OCI-LY7 (cell line): ENCODE measurements around the gene CPEB4. TPM values are rescaled to one million over a fixed set of nuclear protein-coding genes. Genes with fewer than 3 reads are reported as not detected.

Experiments
- BruUV-seq: library from RNA; stranded (reverse); fragments of 400-500 nt; replicated peaks from 2 replicates; lab custom pipeline; 2021; lab: Mats Ljungman, UMichigan
- CTCF ChIA-PET: fragments of 300-600 bp; sonication (Branson Sonifier 250); formaldehyde crosslinking; loops from one replicate; lab custom pipeline; 2022; ENCODE audit warnings: antibody characterized with exemption; ENCODE audit not compliant: unreplicated experiment; lab: Charles Lee
- POLR2A ChIA-PET: fragments of 300-600 bp; sonication (Branson Sonifier 250); formaldehyde crosslinking; loops from one replicate; lab custom pipeline; 2022; ENCODE audit warnings: antibody characterized with exemption; lab: Charles Lee
- DNase-seq: peaks from one replicate; pipeline ENCODE4 v3.0.0-alpha.2; 2015; ENCODE audit warnings: low spot score
- H2AFZ ChIP-seq: fragments of 200-600 bp; sonication (generic), shearing (Covaris generic); 2 replicates; pipeline ENCODE4 v1.6.1; 2014; ENCODE audit warnings: mild to moderate bottlenecking, antibody characterized with exemption, low read length, moderate library complexity
- H3K27ac ChIP-seq: fragments of 200-600 bp; sonication (generic); 2 replicates; pipeline ENCODE4 v1.5.1; 2014; ENCODE audit warnings: mixed run types, low read depth, mild to moderate bottlenecking, moderate library complexity, low read length, inconsistent platforms; ENCODE audit not compliant: poor library complexity, severe bottlenecking
- H3K36me3 ChIP-seq: fragments of 200-600 bp; sonication (generic); 2 replicates; pipeline ENCODE4 v1.6.1; 2014; ENCODE audit warnings: mild to moderate bottlenecking, antibody characterized with exemption, low read length, moderate library complexity, mixed read lengths; ENCODE audit not compliant: insufficient read depth
- H3K4me1 ChIP-seq: fragments of 200-600 bp; sonication (generic); 2 replicates; pipeline ENCODE4 v1.5.1; 2014; ENCODE audit warnings: mild to moderate bottlenecking, low read length; ENCODE audit not compliant: insufficient read depth, poor library complexity, severe bottlenecking
- H3K4me2 ChIP-seq: fragments of 200-600 bp; sonication (generic); 2 replicates; pipeline ENCODE4 v1.6.1; 2014; ENCODE audit warnings: mild to moderate bottlenecking, low read length
- H3K4me3 ChIP-seq: fragments of 200-600 bp; sonication (generic); 2 replicates; pipeline ENCODE4 v1.5.1; 2014; ENCODE audit warnings: mild to moderate bottlenecking, low read depth, low read length; ENCODE audit not compliant: poor library complexity, severe bottlenecking
- H3K79me2 ChIP-seq: fragments of 200-600 bp; sonication (generic); 2 replicates; pipeline ENCODE4 v1.6.1; 2016; ENCODE audit warnings: low read depth, mild to moderate bottlenecking, low read length, moderate library complexity, mixed read lengths; ENCODE audit not compliant: insufficient read depth
- H3K9me2 ChIP-seq: fragments of 200-600 bp; sonication (generic); 2 replicates; pipeline ENCODE4 v1.6.1; 2016; ENCODE audit warnings: mild to moderate bottlenecking, low read length, mixed read lengths; ENCODE audit not compliant: insufficient read depth
- H3K9me3 ChIP-seq: fragments of 200-600 bp; sonication (generic); 2 replicates; pipeline ENCODE4 v1.6.1; 2014; ENCODE audit warnings: mild to moderate bottlenecking, mixed run types, low read length, mixed read lengths
- H4K20me1 ChIP-seq: fragments of 200-600 bp; sonication (generic); 2 replicates; pipeline ENCODE4 v1.6.1; 2014; ENCODE audit warnings: mild to moderate bottlenecking, antibody characterized with exemption, low read length, moderate library complexity, mixed read lengths; ENCODE audit not compliant: insufficient read depth
- EZH2phosphoT487 ChIP-seq: fragments of 200-600 bp; sonication (generic); IDR thresholded peaks from 2 replicates; pipeline ENCODE4 v1.6.1; 2018; ENCODE audit warnings: low read depth, borderline replicate concordance, mild to moderate bottlenecking, mixed run types, antibody characterized with exemption, low read length, moderate library complexity, mixed read lengths
- intact Hi-C: fragments of 100-400 bp; cut with micrococcal nuclease; formaldehyde crosslinking; loops from one replicate; pipeline ENCODE4 v1.10.0; 2022; ENCODE audit not compliant: unreplicated experiment
- total RNA-seq, 2 experiments: library from RNA; depleted of rRNA in 1 of 2; stranded (reverse); fragments of >200 nt in 1 of 2; shearing (Covaris generic) in 1 of 2; gene quantifications; 2 replicates each; pipeline ENCODE4 v1.2.3, GENCODE V29; 2014 to 2022
- TF ChIP-seq, protein P1 (sequence below): fragments of 200-600 bp; sonication (generic); conservative IDR thresholded peaks from 2 replicates; pipeline ENCODE4 v1.5.1; 2014; ENCODE audit warnings: mild to moderate bottlenecking, antibody characterized with exemption, low read length, moderate library complexity, mixed read lengths

The CPEB4 gene
- total RNA-seq, 2 experiments from 2014 or later, result 12.6 to 31.8 TPM

DNA sequence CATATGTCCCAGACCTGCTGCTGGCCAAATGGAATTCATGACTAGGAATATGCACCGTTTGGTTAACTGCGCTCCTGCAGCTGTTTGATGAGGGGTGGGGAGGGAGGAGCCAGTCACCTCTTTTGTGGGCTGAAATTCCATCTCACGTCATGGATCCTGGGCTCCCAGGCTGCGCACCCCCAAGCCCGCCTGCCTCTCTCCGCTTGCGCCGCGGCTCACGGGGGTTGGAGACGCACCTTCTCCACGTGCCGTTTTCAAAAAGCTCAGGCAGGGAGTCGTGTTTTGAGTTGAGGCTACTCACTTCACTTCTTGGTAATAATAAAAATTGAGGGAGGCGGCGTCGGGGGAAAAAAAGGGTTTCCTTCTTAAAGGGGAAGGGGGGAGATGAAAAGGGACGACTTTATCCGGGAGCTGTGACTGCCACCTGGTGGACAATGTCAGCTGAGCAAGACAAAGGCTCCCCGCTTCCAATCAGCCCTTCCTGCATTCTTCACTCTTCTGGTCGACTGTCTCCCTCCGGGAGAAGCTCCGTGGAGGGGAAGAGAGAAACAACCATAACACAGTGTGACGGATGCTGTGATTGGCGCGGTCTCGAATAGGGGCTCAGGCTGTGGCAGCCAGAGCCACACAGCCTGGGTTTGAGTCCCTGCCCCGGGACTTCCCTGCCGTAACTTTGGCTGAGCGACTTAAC, 84.9 kb downstream of the CPEB4 start:
- Histone ChIP-seq H3K4me1 (peaks cover 29% of the 10 kb centered on the region), H3K9me3 (no peaks in the 10 kb centered on the region), H3K4me3 (peak overlapping the region; percentile 51), H3K9me2 (no peaks in the 10 kb centered on the region), H2AFZ (peak overlapping the region; percentile 98), H3K36me3 (no peaks in the 10 kb centered on the region), H4K20me1 (no peaks in the 10 kb centered on the region), H3K79me2 (no peaks in the 10 kb centered on the region), H3K27ac (no peak overlapping the region), H3K4me2 (peak overlapping the region; percentile 74)
- peak; percentile 85 for DNase-seq
- TF ChIP-seq, protein P1, sequence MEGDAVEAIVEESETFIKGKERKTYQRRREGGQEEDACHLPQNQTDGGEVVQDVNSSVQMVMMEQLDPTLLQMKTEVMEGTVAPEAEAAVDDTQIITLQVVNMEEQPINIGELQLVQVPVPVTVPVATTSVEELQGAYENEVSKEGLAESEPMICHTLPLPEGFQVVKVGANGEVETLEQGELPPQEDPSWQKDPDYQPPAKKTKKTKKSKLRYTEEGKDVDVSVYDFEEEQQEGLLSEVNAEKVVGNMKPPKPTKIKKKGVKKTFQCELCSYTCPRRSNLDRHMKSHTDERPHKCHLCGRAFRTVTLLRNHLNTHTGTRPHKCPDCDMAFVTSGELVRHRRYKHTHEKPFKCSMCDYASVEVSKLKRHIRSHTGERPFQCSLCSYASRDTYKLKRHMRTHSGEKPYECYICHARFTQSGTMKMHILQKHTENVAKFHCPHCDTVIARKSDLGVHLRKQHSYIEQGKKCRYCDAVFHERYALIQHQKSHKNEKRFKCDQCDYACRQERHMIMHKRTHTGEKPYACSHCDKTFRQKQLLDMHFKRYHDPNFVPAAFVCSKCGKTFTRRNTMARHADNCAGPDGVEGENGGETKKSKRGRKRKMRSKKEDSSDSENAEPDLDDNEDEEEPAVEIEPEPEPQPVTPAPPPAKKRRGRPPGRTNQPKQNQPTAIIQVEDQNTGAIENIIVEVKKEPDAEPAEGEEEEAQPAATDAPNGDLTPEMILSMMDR, result peak; percentile 95
- TF ChIP-seq EZH2phosphoT487, result no peak
- ChIA-PET CTCF (interaction anchor here (0.6 to 2.5 kb wide), 10 partner anchors 11 to 359 kb away, joined by 3 to 13 read pairs (median 4); no protein-coding TSS in a partner anchor), POLR2A (interaction anchor here (0.5 to 3.4 kb wide), 4 partner anchors 124 to 356 kb away, joined by 3 to 26 read pairs (median 4); partner anchors contain the start of gene BOD1)
- no TSS peak for BruUV-seq
- intact Hi-C loops, result loop anchor here (1.0 to 5.0 kb wide), 6 partner anchors 46 to 354 kb away; partner anchors contain the start of gene CPEB4

DNA sequence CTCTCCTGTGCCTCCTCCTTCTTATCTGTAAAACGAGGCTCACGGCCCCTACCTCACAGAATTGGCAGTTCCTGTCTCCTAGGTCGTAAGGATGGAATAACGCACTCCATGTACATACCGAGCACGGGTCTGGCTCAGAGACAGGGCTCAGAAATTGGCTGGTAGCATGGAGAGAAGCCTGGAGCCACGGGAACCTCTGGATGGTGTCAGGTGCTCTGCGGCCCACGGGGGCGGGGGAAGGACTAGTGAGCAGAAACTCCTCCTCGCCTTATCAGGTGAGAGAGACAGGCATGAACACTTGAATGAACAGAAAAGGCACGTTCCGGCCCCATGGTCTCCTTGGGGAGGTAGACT, 85.4 kb downstream of the CPEB4 start:
- POLR2A ChIA-PET, result interaction anchor here (3.4 kb wide), 1 partner anchor 357 kb away, joined by 26 read pairs; the partner anchor contains the start of gene BOD1
- TF ChIP-seq, protein P1, result no peak
- no peak for TF ChIP-seq EZH2phosphoT487
- peak overlapping the region; percentile 98 for H2AFZ ChIP-seq
- H3K36me3 ChIP-seq, result no peaks in the 10 kb centered on the region
- H3K4me3 ChIP-seq, result peak overlapping the region; percentile 51
- H3K9me3 ChIP-seq, result no peaks in the 10 kb centered on the region
- DNase-seq, result no peak
- no peaks in the 10 kb centered on the region for H4K20me1 ChIP-seq
- H3K9me2 ChIP-seq, result no peaks in the 10 kb centered on the region
- CTCF ChIA-PET, result interaction anchor here (0.6 to 2.5 kb wide), 6 partner anchors 48 to 358 kb away, joined by 3 to 13 read pairs (median 5); no protein-coding TSS in a partner anchor
- H3K79me2 ChIP-seq, result no peaks in the 10 kb centered on the region
- H3K4me2 ChIP-seq, result peak overlapping the region; percentile 74
- no TSS peak for BruUV-seq
- intact Hi-C loops, result loop anchor here (1.0 to 5.0 kb wide), 6 partner anchors 46 to 354 kb away; partner anchors contain the start of gene CPEB4
- no peak overlapping the region for H3K27ac ChIP-seq
- H3K4me1 ChIP-seq, result peaks cover 29% of the 10 kb centered on the region
